Measurements from ENCODE around the gene PPP1R37. TPM values are rescaled to one million over a fixed set of nuclear protein-coding genes. Genes with fewer than 3 reads are reported as not detected.

The PPP1R37 gene
- polyA plus RNA-seq, 3 donors, result 0.10 to 11.8 (median 0.22) TPM

DNA sequence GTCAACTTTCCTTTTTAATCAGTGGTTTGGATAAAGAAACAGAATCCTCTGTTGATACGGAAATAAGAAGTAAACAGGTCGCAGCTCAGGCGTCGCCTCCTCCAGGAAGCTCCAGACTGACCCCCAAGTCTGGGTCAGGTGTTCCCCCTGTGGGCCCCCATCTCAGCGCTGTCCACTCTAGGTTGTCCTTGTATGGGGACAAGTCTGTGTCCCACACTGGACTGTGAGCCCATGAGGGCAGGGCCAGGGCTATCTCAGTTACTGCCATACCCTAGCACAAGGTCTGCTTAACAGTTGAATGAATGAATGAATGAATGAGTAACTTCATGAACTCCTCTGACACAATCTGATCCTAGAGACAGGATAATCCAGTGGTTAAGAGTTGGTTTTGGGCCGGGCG, 46.6 kb upstream of the PPP1R37 start:
- Histone ChIP-seq H3K9ac (ENCODE audit: insufficient read depth, low read length, poor library complexity, severe bottlenecking) (no peak overlapping the region), H3K9me3 (replicated peaks in 1 of 2; ENCODE audit: control insufficient read depth in 1 of 2, insufficient read depth in 1 of 2, low read length in 2 of 2) (no peaks in the 10 kb centered on the region), H3K4me2 (replicated peaks; ENCODE audit: extremely low read depth, low read length, poor library complexity, severe bottlenecking) (no peak overlapping the region), H3K27ac (ENCODE audit: low read depth in 1 of 2, low read length in 2 of 2) (peak overlapping the region; percentile 61 to 72), H4K20me1 (ENCODE audit: insufficient read depth, low read length) (peaks cover 95% of the 10 kb centered on the region), H3K79me2 (ENCODE audit: insufficient read depth, low read length) (peaks cover 99% of the 10 kb centered on the region), H3K36me3 (replicated peaks in 1 of 2; ENCODE audit: control insufficient read depth in 1 of 2, insufficient read depth in 2 of 2, low read length in 2 of 2) (peaks cover 47 to 77% of the 10 kb centered on the region in 2 donors), H3K27me3 (ENCODE audit: control insufficient read depth in 2 of 2, insufficient read depth in 2 of 2, low read length in 2 of 2) (no peaks in the 10 kb centered on the region), H2AFZ (ENCODE audit: insufficient read depth, low read depth, low read length, poor library complexity, severe bottlenecking) (no peak overlapping the region), H3K4me3 (replicated peaks in 1 of 3; ENCODE audit: low read depth in 2 of 3, low read length in 3 of 3) (no peak overlapping the region), H3K4me1 (ENCODE audit: control insufficient read depth in 1 of 2, insufficient read depth in 2 of 2, low read length in 2 of 2) (peaks cover 32 to 37% of the 10 kb centered on the region in 2 donors)
- Mint-ChIP-seq H3K4me3 (no peak overlapping the region), H3K9me3 (no peaks in the 10 kb centered on the region), H3K4me1 (peaks cover 50% of the 10 kb centered on the region), H3K27ac (peak overlapping the region; percentile 83 to 95 (median 93)), H3K36me3 (peaks cover 47 to 76% of the 10 kb centered on the region in 2 donors), H3K27me3 (ENCODE audit: low read depth in 3 of 3) (peaks cover 0 to 2% (median 1%) of the 10 kb centered on the region in 3 donors)
- TF ChIP-seq, protein P1, sequence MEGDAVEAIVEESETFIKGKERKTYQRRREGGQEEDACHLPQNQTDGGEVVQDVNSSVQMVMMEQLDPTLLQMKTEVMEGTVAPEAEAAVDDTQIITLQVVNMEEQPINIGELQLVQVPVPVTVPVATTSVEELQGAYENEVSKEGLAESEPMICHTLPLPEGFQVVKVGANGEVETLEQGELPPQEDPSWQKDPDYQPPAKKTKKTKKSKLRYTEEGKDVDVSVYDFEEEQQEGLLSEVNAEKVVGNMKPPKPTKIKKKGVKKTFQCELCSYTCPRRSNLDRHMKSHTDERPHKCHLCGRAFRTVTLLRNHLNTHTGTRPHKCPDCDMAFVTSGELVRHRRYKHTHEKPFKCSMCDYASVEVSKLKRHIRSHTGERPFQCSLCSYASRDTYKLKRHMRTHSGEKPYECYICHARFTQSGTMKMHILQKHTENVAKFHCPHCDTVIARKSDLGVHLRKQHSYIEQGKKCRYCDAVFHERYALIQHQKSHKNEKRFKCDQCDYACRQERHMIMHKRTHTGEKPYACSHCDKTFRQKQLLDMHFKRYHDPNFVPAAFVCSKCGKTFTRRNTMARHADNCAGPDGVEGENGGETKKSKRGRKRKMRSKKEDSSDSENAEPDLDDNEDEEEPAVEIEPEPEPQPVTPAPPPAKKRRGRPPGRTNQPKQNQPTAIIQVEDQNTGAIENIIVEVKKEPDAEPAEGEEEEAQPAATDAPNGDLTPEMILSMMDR (IDR thresholded peaks at IDR 0.05), result no peak
- no peak for DNase-seq
- intact Hi-C loops (cut with micrococcal nuclease), result loop anchor here in 1 of 2 donors (5.0 kb wide), 1 partner anchor 46 kb away; the partner anchor contains the start of gene PPP1R37
- WGBS (ENCODE audit: insufficient coverage), result 96% methylated on average over 5 of the region's 7 CpGs

DNA sequence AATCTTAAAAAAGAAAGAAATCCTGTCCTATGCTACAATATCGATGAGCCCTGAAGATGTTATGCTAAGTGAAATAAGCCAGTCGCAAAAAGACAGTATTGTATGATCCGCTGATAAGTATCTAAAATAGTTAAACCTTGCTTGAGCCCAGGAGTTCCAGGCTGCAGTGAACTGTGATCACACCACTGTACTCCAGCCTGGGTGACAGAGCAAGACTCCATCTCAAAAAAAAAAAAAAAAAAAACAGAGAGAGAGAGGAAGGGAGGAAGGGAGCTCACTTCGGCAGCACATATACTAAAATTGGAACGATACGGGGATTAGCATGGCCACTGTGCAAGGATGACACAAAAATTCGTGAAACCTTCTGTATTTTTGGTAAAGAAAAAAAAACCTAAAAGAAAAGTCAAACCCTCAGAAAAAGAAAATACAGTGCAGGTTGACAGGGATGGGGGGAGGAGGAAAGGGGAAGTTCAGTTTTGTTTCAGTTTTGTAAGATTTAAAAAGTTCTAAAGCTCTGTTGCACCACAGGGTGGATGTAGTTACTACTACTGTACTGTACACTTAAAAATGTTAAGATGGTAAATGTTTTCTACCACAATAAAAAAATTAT, 45.7 kb upstream of the PPP1R37 start:
- DNase-seq, result peak; percentile 57 to 69 (median 59)
- Histone ChIP-seq H3K4me3 (replicated peaks in 1 of 3; ENCODE audit: low read depth in 2 of 3, low read length in 3 of 3) (peak overlapping the region; percentile 35 to 74 (median 41)), H3K9ac (ENCODE audit: insufficient read depth, low read length, poor library complexity, severe bottlenecking) (peak overlapping the region; percentile 33), H3K9me3 (replicated peaks in 1 of 2; ENCODE audit: control insufficient read depth in 1 of 2, insufficient read depth in 1 of 2, low read length in 2 of 2) (no peaks in the 10 kb centered on the region), H3K36me3 (replicated peaks in 1 of 2; ENCODE audit: control insufficient read depth in 1 of 2, insufficient read depth in 2 of 2, low read length in 2 of 2) (peaks cover 44 to 77% of the 10 kb centered on the region in 2 donors), H3K27me3 (ENCODE audit: control insufficient read depth in 2 of 2, insufficient read depth in 2 of 2, low read length in 2 of 2) (no peaks in the 10 kb centered on the region), H4K20me1 (ENCODE audit: insufficient read depth, low read length) (peaks cover 96% of the 10 kb centered on the region), H3K4me1 (ENCODE audit: control insufficient read depth in 1 of 2, insufficient read depth in 2 of 2, low read length in 2 of 2) (peaks cover 26 to 30% of the 10 kb centered on the region in 2 donors), H2AFZ (ENCODE audit: insufficient read depth, low read depth, low read length, poor library complexity, severe bottlenecking) (no peak overlapping the region), H3K27ac (ENCODE audit: low read depth in 1 of 2, low read length in 2 of 2) (peak overlapping the region; percentile 61 to 72), H3K4me2 (replicated peaks; ENCODE audit: extremely low read depth, low read length, poor library complexity, severe bottlenecking) (peak overlapping the region; percentile 80), H3K79me2 (ENCODE audit: insufficient read depth, low read length) (peaks cover 99% of the 10 kb centered on the region)
- peak overlapping the region; percentile 76 to 91 for H3K4me3 Mint-ChIP-seq
- peaks cover 0 to 2% (median 0%) of the 10 kb centered on the region in 7 donors for H3K9me3 Mint-ChIP-seq
- peaks cover 44% of the 10 kb centered on the region for H3K4me1 Mint-ChIP-seq
- H3K36me3 Mint-ChIP-seq, result peaks cover 43 to 76% of the 10 kb centered on the region in 2 donors
- 100% methylated on average over 1 of the region's 7 CpGs for WGBS (ENCODE audit: insufficient coverage)
- H3K27me3 Mint-ChIP-seq (ENCODE audit: low read depth in 3 of 3), result peaks cover 0 to 2% (median 1%) of the 10 kb centered on the region in 3 donors
- TF ChIP-seq, protein P1 (IDR thresholded peaks at IDR 0.05), result no peak
- H3K27ac Mint-ChIP-seq, result peak overlapping the region; percentile 90 to 97 (median 93)
- intact Hi-C loops (cut with micrococcal nuclease), result loop anchor here in 1 of 2 donors (5.0 kb wide), 1 partner anchor 45 kb away; the partner anchor contains the start of gene PPP1R37
